Activated CD4-positive, alpha-beta T cell treated with anti-CD3 and anti-CD28 coated beads, Interleukin-2, Interleukin-4, amounts not matched to agents 100 ng/mL and 50 ng/mL, durations not matched to agents 16 hours and 8 hours (primary cell): ENCODE data around the gene COG2.
"Not testable (repeated sequence)": the region's sequence is repeated elsewhere in the genome, so short reads cannot be mapped to it uniquely, and the experiment has no call there.

Source experiments
- DNase-seq: peaks from one replicate; pipeline ENCODE4 v3.0.0-alpha.2; 2020; ENCODE audit warnings: low spot score

COG2 gene

DNA sequence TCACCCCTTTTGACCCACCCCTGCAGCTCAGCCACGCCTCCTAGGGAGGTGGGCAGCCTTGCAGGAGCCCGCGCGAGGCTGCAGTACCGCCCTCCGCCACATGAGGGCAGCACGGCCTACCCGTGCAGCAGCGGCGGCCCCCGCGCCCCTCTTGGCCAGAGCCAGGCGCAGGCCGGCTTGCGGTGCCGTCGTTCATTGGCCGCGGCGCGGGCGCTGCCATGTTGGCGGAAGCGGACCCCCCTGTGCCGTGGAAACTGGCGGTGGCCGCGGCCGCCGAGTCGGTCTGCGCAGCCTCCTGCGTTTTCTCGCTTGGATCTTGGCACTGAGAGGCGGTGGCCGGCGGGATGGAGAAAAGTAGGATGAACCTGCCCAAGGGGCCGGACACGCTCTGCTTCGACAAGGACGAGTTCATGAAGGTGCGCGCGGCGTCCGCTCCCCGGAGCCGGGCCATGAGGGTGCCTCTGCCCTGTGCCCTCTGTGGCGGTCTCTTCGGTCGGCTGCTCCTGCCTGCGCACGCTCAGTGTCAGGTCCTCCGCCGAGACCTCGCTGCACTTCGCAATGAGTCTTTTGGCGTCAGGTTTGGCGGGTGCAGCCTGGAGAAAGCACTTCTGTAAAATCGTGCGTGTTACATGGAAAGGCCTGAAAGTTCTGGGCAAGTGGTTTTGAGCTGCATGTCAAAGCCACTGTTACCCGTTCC, at the start of gene COG2:
COG2 (plus strand) TSS at position 219 of the 697 bp plus-strand sequence; CDS start at position 345, 126 bp downstream.
- peak; percentile 96 for DNase-seq

- DNase-seq, result no peak
Measured at GRCh38 chr1:230592848-230593414, 49.4 kb upstream of the COG2 start.

DNA sequence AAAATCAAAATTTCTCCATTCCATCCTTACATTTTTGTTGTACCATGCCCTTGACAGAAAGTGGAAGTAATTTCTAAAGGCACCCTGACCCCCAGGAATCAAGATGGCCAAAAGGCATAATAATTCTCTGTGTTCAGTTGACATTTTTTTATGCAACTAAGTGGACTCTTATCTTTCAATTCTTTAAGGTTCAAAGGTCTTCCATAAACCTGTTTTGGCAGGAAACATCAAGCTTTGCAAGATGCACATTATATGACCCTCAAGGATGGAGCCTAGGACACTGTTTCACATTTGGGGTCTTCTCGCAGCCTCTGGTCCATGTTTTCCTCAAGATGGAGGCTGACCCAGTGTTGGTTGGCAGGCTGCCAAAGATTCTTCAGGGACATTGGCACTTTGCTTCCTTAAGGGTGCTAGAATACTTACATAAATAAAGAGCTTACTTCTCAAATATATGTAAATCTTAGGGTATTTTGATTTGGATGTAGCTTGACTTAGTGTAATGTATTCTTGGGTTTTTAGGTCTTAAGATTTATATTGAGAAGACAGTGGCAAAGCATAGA, 48.0 kb upstream of the COG2 start:
- no peak for DNase-seq

- DNase-seq, result no peak
Measured at GRCh38 chr1:230595181-230595580, 47.1 kb upstream of the COG2 start.

DNA sequence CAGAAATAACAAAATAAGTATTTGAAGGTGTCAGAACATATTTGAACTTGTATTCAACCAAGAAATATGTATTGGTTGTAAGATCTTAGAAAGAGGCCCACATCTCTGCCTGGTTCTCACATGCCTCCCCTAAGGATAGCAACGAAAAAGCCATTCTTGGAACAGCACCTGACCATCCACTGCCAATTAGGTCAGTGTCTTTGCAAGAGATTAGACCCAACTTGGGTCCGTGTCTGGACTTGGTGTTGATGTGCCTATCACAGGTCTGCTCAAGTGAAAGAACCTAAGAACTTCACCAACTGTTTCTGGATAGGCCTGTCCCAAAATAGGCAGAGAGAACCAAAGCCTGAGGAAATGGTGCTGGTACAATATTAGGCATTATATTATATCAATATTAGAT, 46.0 kb upstream of the COG2 start:
- DNase-seq, result no peak

DNA sequence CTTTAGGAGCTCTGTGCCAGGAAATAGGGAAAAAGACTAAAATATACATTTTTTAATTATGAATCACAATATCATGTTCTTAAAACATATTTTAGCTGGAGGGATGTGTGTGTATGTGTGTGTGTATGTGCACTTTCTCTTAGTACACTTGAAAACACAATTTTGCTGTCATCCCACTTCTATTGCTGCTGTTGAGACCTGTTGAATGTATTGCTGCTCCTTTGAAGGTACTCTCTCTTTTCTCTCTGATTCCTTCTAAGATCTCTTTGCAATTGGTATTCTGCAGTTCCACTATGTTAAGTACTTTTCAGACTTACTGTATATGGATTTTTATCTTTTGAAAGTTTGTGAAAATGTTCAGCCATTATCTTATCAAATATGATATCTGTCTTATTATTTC, 43.5 kb upstream of the COG2 start:
- DNase-seq, result no peak

GRCh38 chr1:230599926-230600656, 42.2 kb upstream of the COG2 start:
- no peak for DNase-seq

- not testable (repeated sequence) for DNase-seq
Measured at GRCh38 chr1:230600657-230601400, 41.5 kb upstream of the COG2 start.

- no peak for DNase-seq
Measured at GRCh38 chr1:230609208-230609607, 33.1 kb upstream of the COG2 start.

DNA sequence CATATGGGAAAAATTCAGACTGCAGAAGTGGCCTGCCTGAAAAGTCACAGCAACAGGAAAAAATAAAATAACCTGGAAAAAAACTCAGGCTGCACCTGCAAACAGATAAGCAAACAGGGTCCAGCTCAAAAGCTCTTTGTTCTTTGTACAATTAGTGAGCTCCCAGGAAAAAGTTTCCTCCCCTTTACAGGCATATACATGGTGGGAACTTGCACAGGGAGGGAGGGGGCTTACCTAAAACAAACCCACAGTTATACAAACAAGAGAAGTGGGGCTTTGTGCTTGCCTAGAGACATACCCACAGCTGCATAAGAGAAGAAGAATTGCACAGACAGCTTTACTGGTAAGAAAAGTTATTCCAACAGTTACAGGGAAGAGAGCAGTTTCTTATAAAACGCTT, 31.7 kb upstream of the COG2 start:
- no peak for DNase-seq

- DNase-seq, result no peak
Measured at GRCh38 chr1:230611128-230611877, 31.0 kb upstream of the COG2 start.

DNA sequence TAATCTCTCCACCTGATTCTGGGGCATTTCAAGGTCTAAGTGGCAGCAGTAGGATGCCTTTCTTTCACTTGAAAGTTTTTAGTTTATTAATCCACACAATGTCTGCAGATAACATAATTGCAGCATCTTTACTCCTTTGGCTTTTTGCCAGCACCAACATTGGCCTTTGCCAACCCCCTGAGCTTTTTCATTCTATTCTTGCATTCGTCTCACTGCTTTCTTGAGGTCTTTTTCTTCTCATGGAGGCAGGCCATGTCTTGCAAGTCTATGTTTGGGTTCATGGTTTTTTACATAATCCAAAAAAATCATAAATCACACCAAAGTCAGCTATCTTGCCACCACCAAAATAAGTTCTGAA, 30.4 kb upstream of the COG2 start:
- DNase-seq, result no peak

DNA sequence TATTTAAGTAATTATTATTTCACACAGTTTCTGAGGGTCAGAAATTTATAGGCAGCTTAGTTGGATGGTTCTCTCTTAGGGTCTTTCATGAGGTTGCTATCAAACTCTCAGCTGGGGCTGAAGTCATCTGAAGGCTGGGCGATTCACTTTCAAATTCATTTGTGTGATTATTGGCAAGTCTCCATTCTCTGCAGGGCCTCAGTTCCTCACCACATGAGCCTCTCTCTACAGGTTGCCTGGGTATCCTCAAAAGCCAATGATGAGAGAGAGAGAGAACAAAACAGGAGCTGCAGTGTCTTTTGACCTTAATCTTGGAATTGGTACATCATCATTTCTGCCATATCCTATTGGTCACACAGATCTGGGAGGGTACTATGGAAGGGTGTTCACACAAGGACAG, 29.6 kb upstream of the COG2 start:
- no peak for DNase-seq

GRCh38 chr1:230614121-230614520, 28.2 kb upstream of the COG2 start:
- DNase-seq, result no peak

DNA sequence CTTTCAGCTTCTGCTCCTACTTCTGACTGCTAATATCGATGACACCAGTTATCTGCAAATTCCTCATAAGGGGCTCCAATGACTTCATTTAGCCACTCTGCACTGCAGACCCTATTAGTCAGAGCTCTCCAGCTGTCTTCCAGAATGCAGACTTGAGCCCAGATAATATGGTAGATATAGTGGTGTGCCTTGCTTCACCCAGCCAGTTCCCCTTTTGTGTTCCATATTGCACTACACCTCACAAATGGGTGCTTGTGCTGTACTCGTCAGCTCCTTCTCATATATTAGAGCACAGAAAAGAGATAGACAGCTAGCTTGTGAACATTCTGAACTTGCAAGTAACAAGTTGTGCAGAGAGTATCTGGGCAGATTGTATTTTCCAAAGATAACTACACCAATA, 23.7 kb upstream of the COG2 start:
- DNase-seq, result no peak

DNA sequence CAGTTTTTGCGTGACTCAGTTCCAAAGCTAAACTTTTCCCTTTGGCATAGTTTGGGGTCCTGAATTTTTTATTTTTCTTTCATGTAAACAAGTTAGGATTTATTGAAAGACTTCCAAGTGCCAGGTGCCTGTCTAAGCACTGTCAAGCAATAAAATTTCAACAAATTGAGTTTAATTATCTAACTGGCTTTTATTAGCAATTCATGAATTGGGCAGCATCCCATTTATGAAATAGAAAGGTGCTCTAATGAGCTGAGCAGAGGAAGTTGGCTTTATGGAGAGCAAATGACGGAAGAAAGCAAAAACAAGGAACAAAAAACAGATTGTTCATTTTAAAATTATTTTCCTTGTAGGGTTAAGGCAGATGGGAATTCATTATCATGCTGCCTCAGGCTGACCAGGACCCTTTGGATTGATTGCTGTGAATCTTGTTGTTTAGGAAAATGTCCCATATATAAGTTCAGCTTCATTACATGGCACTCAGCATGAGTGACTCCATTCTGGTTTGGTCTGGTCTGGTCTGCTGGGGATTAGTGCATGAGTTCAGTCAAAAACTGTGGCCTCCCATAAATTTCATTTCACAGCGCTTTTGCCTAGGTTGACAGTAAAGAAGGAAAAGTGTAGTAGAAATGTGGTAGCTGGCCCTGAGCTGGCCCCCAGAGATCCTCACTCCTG, 21.5 kb upstream of the COG2 start:
- no peak for DNase-seq

GRCh38 chr1:230621324-230622030, 20.8 kb upstream of the COG2 start:
- DNase-seq, result no peak

DNA sequence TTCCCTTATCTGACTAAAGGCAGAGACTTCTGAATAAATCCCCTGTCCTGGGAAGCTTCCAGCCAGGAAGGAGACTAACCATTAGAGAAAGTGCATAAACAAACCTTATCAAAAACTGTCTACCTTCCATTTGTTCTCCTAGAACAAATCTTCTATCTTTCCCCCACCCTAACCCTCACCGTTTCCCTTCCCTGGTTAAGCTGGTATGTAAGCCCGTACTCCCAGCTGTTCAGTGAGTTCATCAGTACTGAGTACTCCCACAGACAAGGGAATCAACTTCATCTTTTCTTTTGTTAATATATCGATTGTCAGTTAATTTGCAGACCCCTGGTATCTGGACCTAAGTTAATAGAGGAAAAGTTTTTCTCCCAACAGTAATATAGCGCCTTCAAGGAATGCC, 20.1 kb upstream of the COG2 start:
- no peak for DNase-seq

DNA sequence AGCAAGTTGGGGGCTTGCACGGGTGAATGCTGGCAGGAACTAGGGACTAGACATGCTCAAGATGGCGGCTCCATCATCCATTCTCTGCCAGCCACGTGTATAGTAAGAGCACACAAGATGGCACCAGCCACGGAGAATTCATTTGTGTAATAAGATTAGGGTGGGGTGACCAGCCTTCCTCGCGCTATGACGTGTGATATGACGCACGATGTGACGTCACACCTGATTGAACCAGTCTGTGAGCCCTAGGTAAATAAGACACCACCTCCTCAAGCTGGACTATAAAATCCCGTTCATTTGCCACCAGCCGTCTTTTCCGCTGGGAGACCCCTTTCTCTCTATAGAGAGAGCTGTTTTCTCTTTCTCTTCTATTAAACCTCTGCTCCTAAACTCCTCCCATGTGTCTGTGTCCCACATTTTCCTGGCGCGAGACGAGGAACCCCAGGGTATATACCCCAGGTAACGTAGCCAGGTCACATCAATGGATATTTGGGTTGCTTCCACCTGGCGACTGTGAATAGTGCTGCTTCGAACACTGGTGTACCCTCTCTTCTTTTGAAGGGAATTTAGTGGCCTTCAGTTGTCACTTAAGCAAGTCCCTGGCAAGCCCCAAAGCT, 18.1 kb upstream of the COG2 start:
- DNase-seq, result no peak

DNA sequence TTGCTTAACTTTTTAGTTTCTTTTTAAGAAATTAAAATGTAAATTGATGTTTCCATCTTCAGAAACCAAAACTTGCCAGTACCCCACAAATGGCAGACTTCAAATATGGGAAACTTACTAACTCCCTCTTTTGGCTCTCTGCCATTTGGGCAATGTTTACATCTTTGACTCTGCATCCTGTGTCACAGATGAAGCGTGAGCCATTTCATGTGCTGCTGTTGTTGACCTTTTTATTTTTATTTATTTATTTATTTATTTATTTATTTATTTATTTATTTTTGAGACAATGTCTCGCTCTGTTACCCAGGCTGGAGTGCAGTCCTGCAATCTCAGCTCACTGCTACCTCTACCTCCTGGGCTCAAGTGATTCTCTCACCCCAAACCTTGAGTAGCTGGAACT, 16.0 kb upstream of the COG2 start:
- DNase-seq, result no peak
